Astrocyte (in vitro differentiated cells and primary cell): ENCODE measurements around the gene JAKMIP2. TPM values are rescaled to one million over a fixed set of nuclear protein-coding genes. Genes with fewer than 3 reads are reported as not detected.

Experiments used
- DNase-seq: peaks from one replicate; pipeline ENCODE4 v3.0.0-alpha.2; 2010; ENCODE audit warnings: low read depth
- FAIRE-seq: peaks from 2 replicates; lab custom pipeline; 2011; peaks lifted over from hg19 to GRCh38; lab: Jason Lieb, UNC
- H2AFZ ChIP-seq: 2 replicates; pipeline ENCODE4 v1.6.0; 2012; ENCODE audit warnings: low read depth, low read length, inconsistent platforms
- H3K27ac ChIP-seq: 2 replicates; pipeline ENCODE4 v1.5.1; 2011; ENCODE audit warnings: low read depth, low read length, inconsistent platforms
- H3K27me3 ChIP-seq: 2 replicates; pipeline ENCODE4 v1.6.0; 2011; ENCODE audit warnings: low read length, inconsistent platforms; ENCODE audit not compliant: insufficient read depth
- H3K36me3 ChIP-seq: 2 replicates; pipeline ENCODE4 v1.5.1; 2011; ENCODE audit warnings: low read length, inconsistent platforms; ENCODE audit not compliant: insufficient read depth
- H3K4me1 ChIP-seq: 2 replicates; pipeline ENCODE4 v1.5.1; 2011; ENCODE audit warnings: low read length, inconsistent platforms; ENCODE audit not compliant: insufficient read depth
- H3K4me2 ChIP-seq: 2 replicates; pipeline ENCODE4 v1.6.0; 2012; ENCODE audit warnings: low read length, inconsistent platforms
- H3K4me3 ChIP-seq: 2 replicates; pipeline ENCODE4 v1.5.1; 2011; ENCODE audit warnings: low read depth, mild to moderate bottlenecking, low read length, inconsistent platforms; ENCODE audit not compliant: insufficient read depth
- H3K79me2 ChIP-seq: 2 replicates; pipeline ENCODE4 v1.6.0; 2012; ENCODE audit warnings: mild to moderate bottlenecking, low read length, inconsistent platforms; ENCODE audit not compliant: insufficient read depth
- H3K9ac ChIP-seq: 2 replicates; pipeline ENCODE4 v1.6.0; 2012; ENCODE audit warnings: mild to moderate bottlenecking, low read length, inconsistent platforms
- H3K9me3 ChIP-seq: 2 replicates; pipeline ENCODE4 v1.5.1; 2012; ENCODE audit warnings: low read depth, mild to moderate bottlenecking, low read length, inconsistent platforms; ENCODE audit not compliant: insufficient read depth
- H4K20me1 ChIP-seq: 2 replicates; pipeline ENCODE4 v1.6.0; 2012; ENCODE audit warnings: low read length, inconsistent platforms; ENCODE audit not compliant: insufficient read depth
- H3K27ac Mint-ChIP-seq: one replicate; pipeline ENCODE4 v1.8.0; 2021; ENCODE audit warnings: mild to moderate bottlenecking, mixed read lengths; ENCODE audit not compliant: unreplicated experiment
- H3K27me3 Mint-ChIP-seq: one replicate; pipeline ENCODE4 v1.8.0; 2021; ENCODE audit warnings: low read depth, mixed read lengths; ENCODE audit not compliant: unreplicated experiment
- H3K36me3 Mint-ChIP-seq: one replicate; pipeline ENCODE4 v1.8.0; 2021; ENCODE audit warnings: low read depth, mixed read lengths; ENCODE audit not compliant: unreplicated experiment
- H3K4me1 Mint-ChIP-seq: one replicate; pipeline ENCODE4 v1.8.0; 2021; ENCODE audit warnings: low read depth, mixed read lengths; ENCODE audit not compliant: unreplicated experiment
- H3K4me3 Mint-ChIP-seq: one replicate; pipeline ENCODE4 v1.8.0; 2021; ENCODE audit warnings: mild to moderate bottlenecking, moderate library complexity, mixed read lengths; ENCODE audit not compliant: unreplicated experiment
- H3K9me3 Mint-ChIP-seq: one replicate; pipeline ENCODE4 v1.8.0; 2021; ENCODE audit warnings: mild to moderate bottlenecking, mixed read lengths; ENCODE audit not compliant: unreplicated experiment
- CTCF ChIP-seq: IDR thresholded peaks from 2 replicates; pipeline ENCODE4 v1.5.1; 2011; ENCODE audit warnings: low read depth, mild to moderate bottlenecking, inconsistent platforms, low read length, moderate library complexity; ENCODE audit not compliant: insufficient read depth
- EZH2 ChIP-seq: IDR thresholded peaks from 2 replicates; pipeline ENCODE4 v1.6.1; 2012; ENCODE audit warnings: mild to moderate bottlenecking, low read length, inconsistent platforms; ENCODE audit not compliant: insufficient read depth
- total RNA-seq: library from RNA; stranded (reverse); gene quantifications from 2 replicates; pipeline ENCODE4 v1.2.1, GENCODE V29; 2021

JAKMIP2 gene
- total RNA-seq, 1 donor from 2014 or later = 15.1 TPM

GRCh38 chr5:147675168-147675567, 107.4 kb downstream of the JAKMIP2 start:
- H3K4me1 Mint-ChIP-seq = no peaks in the 10 kb centered on the region
- H3K27ac Mint-ChIP-seq = no peak overlapping the region
- peaks cover 9% of the 10 kb centered on the region for H3K36me3 Mint-ChIP-seq
- Histone ChIP-seq H4K20me1 (no peaks in the 10 kb centered on the region), H3K4me1 (no peaks in the 10 kb centered on the region), H3K36me3 (no peaks in the 10 kb centered on the region), H3K9me3 (no peaks in the 10 kb centered on the region), H2AFZ (no peak overlapping the region), H3K79me2 (no peaks in the 10 kb centered on the region), H3K4me2 (no peak overlapping the region), H3K4me3 (no peak overlapping the region), H3K27ac (no peak overlapping the region), H3K9ac (no peak overlapping the region), H3K27me3 (no peaks in the 10 kb centered on the region)
- H3K4me3 Mint-ChIP-seq = no peak overlapping the region
- no peaks in the 10 kb centered on the region for H3K27me3 Mint-ChIP-seq
- TF ChIP-seq CTCF (no peak), EZH2 (no peak)
- DNase-seq (no peak), FAIRE-seq (no peak)
- H3K9me3 Mint-ChIP-seq = no peaks in the 10 kb centered on the region

- Mint-ChIP-seq H3K9me3 (no peaks in the 10 kb centered on the region), H3K36me3 (peaks cover 9% of the 10 kb centered on the region), H3K27ac (no peak overlapping the region), H3K4me1 (no peaks in the 10 kb centered on the region), H3K4me3 (no peak overlapping the region), H3K27me3 (no peaks in the 10 kb centered on the region)
- Histone ChIP-seq H3K4me1 (no peaks in the 10 kb centered on the region), H3K9me3 (no peaks in the 10 kb centered on the region), H4K20me1 (no peaks in the 10 kb centered on the region), H3K79me2 (no peaks in the 10 kb centered on the region), H3K4me3 (no peak overlapping the region), H3K27me3 (no peaks in the 10 kb centered on the region), H3K9ac (no peak overlapping the region), H3K36me3 (no peaks in the 10 kb centered on the region), H3K4me2 (no peak overlapping the region), H3K27ac (no peak overlapping the region), H2AFZ (no peak overlapping the region)
- no peak for DNase-seq
- no peak for TF ChIP-seq EZH2
- TF ChIP-seq CTCF = no peak
- FAIRE-seq = no peak
Observed at GRCh38 chr5:147674411-147674810, 108.1 kb downstream of the JAKMIP2 start.

- no peaks in the 10 kb centered on the region for H4K20me1 ChIP-seq
- H3K4me1 ChIP-seq = no peaks in the 10 kb centered on the region
- no peak overlapping the region for H3K27ac Mint-ChIP-seq
- H2AFZ ChIP-seq = no peak overlapping the region
- no peaks in the 10 kb centered on the region for H3K4me1 Mint-ChIP-seq
- H3K27ac ChIP-seq = no peak overlapping the region
- H3K4me3 ChIP-seq = no peak overlapping the region
- H3K36me3 ChIP-seq = no peaks in the 10 kb centered on the region
- TF ChIP-seq CTCF = no peak
- TF ChIP-seq EZH2 = no peak
- H3K27me3 Mint-ChIP-seq = no peaks in the 10 kb centered on the region
- H3K4me2 ChIP-seq = no peak overlapping the region
- no peaks in the 10 kb centered on the region for H3K27me3 ChIP-seq
- no peak overlapping the region for H3K9ac ChIP-seq
- no peaks in the 10 kb centered on the region for H3K79me2 ChIP-seq
- no peak overlapping the region for H3K4me3 Mint-ChIP-seq
- peaks cover 8% of the 10 kb centered on the region for H3K36me3 Mint-ChIP-seq
- DNase-seq (no peak), FAIRE-seq (no peak)
- H3K9me3 Mint-ChIP-seq = no peaks in the 10 kb centered on the region
- no peaks in the 10 kb centered on the region for H3K9me3 ChIP-seq
Observed at GRCh38 chr5:147673791-147674190, 108.7 kb downstream of the JAKMIP2 start.
